GM12864 (cell line): Measurements from ENCODE around the gene ATF3.

Source experiments
- DNase-seq: peaks from one replicate; pipeline ENCODE4 v3.0.0-alpha.2; 2011; ENCODE audit warnings: low read depth
- H3K4me3 ChIP-seq: 2 replicates; pipeline ENCODE4 v1.5.1; 2011; ENCODE audit warnings: mild to moderate bottlenecking, low read depth, low read length, control low read depth
- CTCF ChIP-seq: IDR thresholded peaks from 2 replicates; pipeline ENCODE4 v1.5.1; 2011; ENCODE audit warnings: low read depth, mild to moderate bottlenecking, moderate library complexity, low read length, control low read depth, inconsistent platforms; ENCODE audit errors: missing control alignments

Gene ATF3, protein sequence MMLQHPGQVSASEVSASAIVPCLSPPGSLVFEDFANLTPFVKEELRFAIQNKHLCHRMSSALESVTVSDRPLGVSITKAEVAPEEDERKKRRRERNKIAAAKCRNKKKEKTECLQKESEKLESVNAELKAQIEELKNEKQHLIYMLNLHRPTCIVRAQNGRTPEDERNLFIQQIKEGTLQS

GRCh38 chr1:212608392-212608958 lies at the start of gene ATF3:
ATF3 (plus strand) TSS chr1:212608761; CDS start chr1:212615022, 6,261 bp downstream.
- no peak for TF ChIP-seq CTCF
- peak within 1 kb of the TSS; percentile 84 for H3K4me3 ChIP-seq
- peak; percentile 89 for DNase-seq

DNA sequence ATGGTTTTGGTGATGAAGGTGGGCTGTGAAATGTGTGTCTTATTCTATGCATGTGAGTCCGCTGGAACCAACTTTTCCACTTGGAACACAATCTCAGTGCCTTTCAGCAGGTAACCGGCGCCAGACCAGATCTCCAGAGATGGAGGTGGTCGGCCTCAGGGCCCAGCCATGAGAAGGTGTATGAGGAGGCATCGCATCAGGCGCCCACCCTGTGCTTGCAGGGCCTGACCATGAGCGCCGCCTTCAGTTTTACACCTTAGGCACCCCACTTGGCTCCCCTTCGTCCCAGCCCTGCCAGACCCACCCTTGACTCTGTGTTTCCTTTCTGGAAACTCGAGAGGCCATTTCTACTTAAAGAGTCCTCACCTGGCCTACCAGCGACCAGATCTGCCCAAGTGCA lies 48.6 kb upstream of the ATF3 start:
- TF ChIP-seq CTCF: no peak
- no peak overlapping the region for H3K4me3 ChIP-seq
- no peak for DNase-seq

DNA sequence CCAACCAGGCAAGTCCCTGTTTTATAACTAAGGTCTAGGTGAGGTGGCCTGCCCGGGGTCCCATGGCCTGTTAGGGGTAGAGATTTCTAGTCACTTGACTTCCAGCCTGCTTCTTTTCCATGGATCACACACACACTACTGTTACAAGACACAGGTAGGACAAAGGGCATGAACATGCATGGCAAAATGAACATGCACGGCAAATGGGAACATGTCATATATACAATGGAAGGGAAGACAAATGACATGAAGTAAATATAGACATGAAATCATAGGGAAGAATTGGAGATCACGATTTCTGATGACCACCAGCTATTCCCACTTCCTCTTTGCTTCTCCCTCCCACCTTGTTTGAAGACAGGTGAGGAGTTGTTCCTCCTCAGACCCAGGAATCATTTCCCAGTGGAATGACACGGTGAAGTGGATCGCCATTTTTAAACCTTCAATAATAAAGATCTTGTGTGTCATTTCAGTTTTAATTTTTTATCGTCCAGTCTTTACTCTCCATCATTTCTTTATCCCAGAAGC lies 47.6 kb upstream of the ATF3 start:
- no peak overlapping the region for H3K4me3 ChIP-seq
- DNase-seq: no peak
- no peak for TF ChIP-seq CTCF

- no peak overlapping the region for H3K4me3 ChIP-seq
- TF ChIP-seq CTCF: no peak
- no peak for DNase-seq
Observed at GRCh38 chr1:212561501-212561931, 47.0 kb upstream of the ATF3 start.

DNA sequence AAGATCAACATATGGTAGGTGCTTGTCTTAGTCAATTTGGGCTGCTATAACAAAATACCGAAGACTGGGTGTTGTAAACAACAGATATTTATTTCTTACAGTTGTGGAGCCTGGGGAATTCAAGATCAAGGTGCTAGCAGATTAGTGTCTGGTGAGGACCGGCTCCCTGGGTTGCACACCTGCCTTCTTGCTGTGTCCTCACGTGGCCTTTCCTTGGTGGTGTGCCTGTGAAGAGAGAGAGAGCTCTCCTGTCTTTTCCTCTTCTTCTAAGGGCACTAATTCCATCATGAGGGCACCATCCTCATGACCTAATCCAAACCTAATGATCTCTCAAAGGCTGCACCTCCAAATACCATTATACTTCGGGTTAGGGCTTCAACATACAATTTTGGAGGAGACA lies 45.8 kb upstream of the ATF3 start:
- DNase-seq: no peak
- H3K4me3 ChIP-seq: no peak overlapping the region
- TF ChIP-seq CTCF: no peak

DNA sequence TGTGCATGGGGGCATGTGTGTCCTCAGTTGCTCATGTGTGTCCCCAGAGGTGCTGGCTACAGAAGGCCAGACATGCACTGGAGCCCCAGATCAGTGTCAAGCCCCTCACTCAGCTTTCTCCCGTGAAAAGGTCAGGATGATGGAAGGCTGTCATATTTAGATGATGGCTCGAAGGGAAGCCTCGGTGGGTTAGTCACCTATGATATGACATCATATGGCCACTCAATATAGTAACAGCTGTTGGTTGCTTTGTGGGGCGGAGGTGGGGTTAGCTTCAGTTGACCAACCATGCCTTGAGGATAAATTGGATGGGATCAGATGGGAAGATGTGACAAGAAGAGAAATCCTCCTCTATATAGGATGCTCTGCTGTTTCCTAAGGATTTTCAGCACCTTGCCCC lies 43.5 kb upstream of the ATF3 start:
- no peak for DNase-seq
- no peak for TF ChIP-seq CTCF
- no peak overlapping the region for H3K4me3 ChIP-seq
